ENCODE measurements around the gene IL22. TPM values are rescaled to one million over a fixed set of nuclear protein-coding genes. Genes with fewer than 3 reads are reported as not detected.

Gene IL22, protein sequence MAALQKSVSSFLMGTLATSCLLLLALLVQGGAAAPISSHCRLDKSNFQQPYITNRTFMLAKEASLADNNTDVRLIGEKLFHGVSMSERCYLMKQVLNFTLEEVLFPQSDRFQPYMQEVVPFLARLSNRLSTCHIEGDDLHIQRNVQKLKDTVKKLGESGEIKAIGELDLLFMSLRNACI
- not detected in 5 replicates for total RNA-seq (2022; extraction: Qiagen RNA extraction; ENCODE audit: low read depth)

DNA sequence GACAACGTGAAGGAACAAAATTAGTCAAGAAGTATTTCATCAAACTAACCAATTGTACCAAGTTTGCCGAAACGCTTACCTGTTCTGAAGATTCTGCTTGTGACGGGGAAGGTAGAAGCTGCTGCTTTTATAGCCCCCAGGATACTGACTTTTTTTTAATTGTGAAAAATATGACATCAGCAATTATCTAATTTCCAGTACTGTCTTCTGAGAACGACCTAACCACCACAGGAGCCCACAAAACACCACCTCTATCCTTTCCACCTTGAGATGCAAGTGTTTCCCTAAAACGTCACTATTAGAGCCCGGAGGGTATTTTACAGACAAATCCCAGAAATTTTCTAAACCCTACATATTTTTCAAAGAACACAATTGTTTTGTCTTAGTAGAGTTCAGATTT, at the start of gene IL22:
TSS of gene IL22 (minus strand) at position 101 of the 400 bp plus-strand sequence. CDS start 156 bp downstream, outside the sequence.

DNA sequence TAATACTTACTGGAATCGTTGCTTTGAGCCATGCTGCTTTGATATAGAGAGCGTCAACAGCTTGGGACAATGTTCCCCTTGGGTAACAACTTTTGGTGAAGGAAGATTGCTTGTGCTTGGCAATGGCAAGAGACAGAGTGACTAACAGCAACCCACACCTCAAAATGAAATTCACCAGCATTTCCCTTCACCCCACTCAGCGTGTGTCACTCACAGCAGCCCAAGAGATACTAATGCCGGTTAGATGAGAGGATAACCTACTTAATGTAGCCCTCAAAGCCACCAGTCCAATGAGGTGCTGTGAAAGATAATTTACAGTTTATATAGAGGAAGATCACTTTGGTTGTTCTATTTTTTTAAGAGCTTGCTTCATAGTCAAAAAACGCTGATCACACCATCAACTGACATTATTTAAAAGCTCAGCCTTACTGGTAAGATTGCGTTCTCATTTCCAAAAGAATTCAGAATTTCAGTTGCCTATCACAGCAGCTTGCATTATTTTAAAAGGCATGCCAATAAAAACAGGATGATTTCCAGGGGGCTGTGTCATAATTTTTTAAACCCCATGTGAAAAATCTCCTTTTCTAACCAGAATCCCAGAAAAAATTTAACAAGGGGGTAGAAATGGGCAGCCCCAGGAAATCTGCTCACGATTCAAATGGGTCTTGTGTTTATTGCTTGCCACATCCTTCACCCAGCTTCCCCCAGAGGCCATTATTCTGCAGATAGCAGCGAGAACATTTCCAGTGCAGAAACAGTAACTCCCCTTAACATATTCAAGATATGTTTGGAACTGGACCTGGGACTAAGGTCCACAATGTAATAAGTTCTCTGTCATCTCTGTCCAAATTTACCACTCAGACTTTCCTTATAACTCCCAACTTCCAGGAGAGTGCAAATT, 27.6 kb downstream of the IL22 start, which contains the start of gene IL26:
TSS of gene IL26 (minus strand) at position 235 of the 901 bp plus-strand sequence. CDS start at position 181, 54 bp downstream.

Other genes with a start within 250 kb of the IL22 start
- gene IFNG, start 93.9 kb downstream of the IL22 start, total RNA-seq (2022; extraction: Qiagen RNA extraction; ENCODE audit: low read depth), result not detected in 5 replicates
- gene IL26, start 27.8 kb downstream of the IL22 start, total RNA-seq (2022; extraction: Qiagen RNA extraction; ENCODE audit: low read depth), result not detected in 5 replicates
- 5.5 to 8.6 TPM (median 8.3 TPM) in 5 replicates for gene MDM1, start 78.8 kb upstream of the IL22 start, total RNA-seq (2022; extraction: Qiagen RNA extraction; ENCODE audit: low read depth)